ENCODE data around the gene FAM53B.

The FAM53B gene

DNA sequence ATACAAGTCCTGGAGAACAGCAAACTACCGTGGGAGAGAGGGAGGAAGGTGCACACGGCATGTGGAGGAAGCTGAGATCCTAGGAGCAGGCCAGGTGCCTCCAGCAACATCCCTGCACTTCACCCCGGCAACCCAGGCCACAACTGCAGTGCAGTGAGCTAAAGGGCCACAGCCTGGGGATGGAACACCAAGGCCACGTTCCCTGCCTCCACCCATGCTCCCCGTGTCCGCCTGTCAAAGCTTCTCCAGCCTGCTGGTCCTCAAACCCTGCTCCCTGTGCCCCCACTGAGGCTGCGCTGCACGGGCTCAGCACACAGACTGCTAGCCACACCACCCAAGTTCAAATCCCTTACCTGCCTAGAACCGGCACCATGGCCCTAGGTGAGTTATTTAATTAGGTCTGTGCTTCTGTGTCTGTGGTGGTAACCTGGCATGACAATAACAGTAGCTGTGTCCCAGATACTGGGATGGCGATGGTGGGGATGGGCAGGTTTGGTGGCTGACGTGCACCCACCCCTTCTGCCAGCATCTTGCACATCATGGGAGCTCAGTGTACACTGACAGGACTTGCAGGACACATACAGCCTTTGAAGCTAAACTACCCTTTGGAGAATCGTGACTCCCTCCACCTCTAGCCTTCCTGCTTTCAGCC lies 85.5 kb downstream of the FAM53B start:
- no peak for DNase-seq

DNA sequence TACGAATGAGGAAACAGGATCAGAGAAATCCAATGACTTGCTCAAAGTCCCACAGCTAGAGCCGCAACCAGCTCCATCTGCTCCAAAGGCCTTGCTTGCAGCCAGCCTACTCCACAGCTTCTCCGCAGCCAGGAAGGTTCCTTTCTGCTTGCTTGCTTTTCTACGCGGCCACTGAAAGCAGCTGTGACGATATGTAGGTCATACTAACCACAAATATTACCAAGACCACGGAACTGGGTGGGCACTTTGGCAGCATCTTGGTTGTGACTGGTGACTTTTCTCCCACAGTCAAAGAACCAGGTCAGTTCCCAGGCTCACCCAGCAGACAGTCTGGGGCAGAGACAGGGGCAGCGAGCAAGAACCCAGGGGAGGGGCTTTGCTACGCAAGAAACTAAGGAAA lies 86.4 kb downstream of the FAM53B start:
- peak; percentile 48 for DNase-seq

DNA sequence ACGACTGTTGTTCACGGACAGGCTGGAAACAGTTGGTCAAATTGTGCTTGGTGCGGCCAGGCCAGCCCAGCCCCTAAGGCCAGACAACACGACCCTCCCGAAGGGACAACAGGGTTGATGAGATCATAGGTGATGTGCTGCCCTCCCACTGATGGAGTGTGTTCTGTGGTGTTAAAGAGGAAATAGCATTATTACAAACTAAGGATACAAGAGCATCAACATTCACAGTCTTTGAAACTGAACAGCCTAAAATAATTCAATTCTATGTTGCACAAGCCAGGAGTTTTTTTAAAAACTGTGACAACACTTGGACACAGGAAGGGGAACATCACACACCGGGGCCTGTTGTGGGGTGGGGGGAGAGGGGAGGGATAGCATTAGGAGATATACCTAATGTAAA lies 87.6 kb downstream of the FAM53B start:
- DNase-seq: no peak

DNA sequence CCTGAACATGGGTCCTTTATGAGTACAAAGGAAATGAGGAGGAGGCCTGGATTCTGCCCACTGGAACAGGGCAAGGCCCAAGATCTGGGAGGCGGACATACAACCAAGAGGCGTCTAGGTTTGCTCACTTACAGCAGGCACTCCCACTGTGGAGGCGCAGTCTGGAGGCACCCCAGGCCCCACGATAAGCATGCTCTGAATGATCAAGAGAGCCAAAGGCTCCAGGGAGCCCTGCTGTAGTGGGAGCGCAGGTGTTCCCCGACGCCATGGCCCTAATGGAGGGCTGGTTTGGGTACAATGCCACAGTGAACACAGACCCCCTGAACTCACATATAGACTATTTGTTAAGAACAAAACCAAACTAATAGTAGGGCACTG lies 88.1 kb downstream of the FAM53B start:
- no peak for DNase-seq

DNA sequence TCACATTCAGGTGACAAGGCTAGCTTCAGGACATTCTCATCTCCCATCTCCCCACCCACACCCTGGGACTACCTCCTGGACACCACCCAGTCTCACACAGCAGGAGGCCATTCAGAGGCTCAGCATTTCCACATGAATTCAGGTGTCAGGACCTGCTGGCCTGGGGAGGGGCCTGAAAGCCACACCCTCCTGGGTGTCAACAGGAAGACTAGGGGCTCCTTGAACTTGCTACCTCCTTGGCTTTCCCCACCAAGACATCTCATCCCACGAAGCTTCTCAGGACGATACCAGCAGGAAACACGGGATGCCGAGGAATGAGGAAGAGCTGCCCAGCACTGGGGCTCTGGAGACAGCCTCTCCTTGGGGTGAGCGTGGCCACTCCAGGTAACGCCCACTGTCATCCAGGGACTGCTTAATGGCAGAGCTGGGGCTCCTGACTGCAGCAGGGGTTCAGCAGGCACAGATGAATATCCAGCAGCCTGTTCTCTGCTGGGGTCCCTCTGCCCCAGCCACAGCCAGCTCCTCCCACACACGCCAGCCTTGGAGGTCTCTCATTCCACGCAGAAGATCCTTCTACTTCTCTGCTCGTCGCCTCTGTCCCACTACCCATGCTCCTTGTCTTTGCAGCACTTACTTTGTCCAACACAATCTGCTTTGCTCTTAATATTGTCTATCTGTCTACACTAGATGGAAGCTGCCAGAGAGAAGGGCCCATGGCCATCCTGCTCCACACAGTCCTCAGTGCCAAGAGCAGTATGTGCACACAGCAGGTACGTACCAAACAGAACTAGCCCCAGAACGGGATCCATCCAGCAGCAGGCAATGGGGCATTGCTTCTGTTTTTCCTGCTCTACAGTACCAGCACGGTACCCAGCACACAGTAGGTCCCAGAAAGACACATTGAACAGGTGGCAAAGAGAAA lies 88.7 kb downstream of the FAM53B start:
- no peak for DNase-seq

DNA sequence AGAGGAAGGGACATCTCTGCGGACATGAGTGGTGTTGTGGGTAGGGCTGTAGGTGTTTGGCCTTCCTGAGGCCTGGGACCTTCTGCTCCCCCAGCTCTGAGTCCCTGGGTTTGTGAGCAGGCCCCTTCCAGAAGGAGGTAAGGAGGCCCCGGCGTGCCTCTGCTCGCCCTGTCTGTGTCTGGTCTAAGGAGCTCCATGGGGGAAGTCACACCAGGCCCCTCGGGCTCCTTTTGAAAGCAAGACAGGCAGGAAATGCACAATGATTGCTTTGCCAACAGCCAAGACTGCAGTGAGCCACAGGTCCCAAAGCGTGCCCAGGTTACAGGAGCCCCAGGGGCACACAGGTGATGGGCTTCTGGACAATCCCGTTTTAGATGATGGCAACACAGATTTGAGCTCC lies 89.5 kb downstream of the FAM53B start:
- DNase-seq: no peak

DNA sequence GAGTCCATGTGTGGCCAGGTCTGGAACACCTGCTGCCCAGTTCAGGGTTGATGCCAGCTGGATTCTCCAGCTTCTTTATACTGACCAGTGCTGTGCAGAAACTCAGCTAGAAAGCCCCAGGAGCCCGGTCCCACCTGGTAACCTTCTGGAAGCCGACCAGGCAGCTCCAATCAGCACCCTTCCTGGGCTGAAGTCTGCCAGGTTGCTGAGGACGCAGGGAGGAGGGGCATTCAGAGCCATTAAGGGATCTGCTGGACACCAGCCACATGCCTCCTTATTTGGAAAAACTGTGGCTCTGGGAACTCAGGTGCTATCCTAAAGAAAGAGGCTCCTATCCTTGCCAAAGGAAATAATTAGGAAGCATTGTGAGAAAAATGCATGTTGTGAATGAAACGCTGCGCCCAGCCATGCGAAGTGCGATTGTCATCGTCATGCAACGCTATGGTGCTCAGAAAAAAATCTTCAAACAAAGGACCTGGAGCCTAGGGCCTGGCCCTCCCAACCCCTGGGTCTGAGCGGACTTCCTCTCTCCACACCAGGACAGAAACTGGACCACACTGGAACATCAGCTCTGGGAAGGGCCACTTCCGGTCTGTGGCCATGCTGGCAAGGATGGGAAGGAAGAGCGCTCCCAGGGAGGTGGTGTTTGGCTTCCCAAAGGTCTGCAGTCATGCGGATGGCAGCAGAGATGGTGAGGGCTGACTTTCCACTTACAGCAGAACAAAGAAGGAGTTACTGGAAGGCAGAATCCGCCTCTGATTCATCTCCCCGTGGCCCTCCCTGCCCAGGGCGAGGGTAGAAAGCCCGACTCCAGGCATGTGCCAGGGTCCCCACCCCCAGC lies 90.1 kb downstream of the FAM53B start:
- no peak for DNase-seq

DNA sequence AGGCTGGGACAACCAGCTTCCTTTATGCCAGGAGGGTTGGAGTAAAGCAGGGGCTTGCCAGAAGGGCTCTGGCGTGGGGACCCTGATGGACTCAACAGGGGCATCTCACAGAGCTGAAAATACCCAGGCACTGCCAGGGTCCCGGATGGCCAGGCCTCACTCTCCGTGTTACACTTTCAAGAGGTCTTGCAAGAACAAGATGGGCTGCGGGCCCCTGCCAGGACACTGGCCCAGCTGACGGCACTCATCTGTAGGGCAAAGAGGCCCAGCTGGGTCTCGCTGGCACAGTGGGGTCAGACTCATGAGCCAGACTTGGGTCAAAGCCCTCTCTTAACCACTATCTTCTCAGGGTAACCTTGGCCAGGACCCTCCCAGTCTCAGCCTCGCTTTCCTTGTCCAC lies 90.9 kb downstream of the FAM53B start:
- no peak for DNase-seq

DNA sequence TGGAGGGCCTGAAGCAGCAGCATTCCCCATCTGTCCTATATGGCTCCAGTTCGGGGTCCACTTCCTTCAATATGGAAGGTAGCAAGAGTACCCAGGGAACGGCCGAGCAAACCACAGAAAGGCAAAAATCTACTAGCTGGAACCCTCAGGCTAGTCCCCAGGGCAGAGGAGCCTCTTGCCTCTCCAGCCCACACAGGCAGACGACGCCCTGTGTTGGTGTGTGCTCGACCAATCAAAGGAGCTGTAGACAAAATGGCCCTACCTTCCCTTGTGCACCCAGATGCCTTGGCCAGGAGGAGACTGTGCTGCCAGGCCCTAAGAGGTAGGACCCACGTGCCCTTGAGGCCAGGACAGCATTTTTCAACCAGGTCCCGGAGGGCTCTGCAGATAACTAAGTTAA lies 91.5 kb downstream of the FAM53B start:
- no peak for DNase-seq

DNA sequence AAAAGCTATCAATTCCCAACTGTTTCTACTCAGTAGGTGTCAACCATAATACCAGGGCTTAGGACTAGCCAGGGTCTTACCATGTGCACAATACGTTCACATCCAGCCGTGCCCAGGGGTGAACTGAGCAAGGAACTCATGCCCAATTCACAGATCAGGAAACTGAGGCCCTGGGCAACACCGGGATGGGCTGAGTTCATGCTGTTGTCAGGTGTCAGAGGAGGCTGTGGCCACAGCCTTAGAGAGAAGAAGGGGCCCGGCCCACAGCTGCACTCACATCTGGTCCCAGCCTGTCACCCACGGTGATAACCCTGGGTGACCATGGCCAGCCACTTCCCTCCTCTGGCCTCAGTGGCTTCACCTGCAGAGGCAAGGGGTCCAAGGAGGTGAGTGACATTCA lies 92.0 kb downstream of the FAM53B start:
- no peak for DNase-seq

DNA sequence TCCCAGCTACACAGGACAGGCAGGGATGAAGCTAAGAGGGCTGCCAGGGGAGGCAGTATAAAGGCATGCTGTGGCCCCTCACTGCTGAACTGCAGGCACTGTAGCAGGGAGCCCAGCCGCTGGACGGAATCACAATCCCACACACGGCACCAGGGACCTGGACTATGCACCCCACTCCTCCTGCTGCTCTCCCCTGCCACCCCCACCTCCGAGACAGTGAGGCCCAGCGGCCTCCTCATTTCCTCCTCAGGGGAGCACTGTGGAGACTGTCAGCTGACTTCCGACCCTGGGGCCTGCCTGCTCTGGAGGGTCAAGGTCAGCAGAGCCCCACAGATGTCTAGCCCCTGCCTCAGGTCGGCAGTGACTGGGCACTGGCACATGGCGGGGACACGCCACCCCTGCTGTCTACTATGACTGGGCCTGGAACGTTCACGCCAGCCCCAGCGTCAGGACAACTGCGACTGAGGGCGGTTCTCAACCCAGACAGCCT lies 92.7 kb downstream of the FAM53B start:
- no peak for DNase-seq

DNA sequence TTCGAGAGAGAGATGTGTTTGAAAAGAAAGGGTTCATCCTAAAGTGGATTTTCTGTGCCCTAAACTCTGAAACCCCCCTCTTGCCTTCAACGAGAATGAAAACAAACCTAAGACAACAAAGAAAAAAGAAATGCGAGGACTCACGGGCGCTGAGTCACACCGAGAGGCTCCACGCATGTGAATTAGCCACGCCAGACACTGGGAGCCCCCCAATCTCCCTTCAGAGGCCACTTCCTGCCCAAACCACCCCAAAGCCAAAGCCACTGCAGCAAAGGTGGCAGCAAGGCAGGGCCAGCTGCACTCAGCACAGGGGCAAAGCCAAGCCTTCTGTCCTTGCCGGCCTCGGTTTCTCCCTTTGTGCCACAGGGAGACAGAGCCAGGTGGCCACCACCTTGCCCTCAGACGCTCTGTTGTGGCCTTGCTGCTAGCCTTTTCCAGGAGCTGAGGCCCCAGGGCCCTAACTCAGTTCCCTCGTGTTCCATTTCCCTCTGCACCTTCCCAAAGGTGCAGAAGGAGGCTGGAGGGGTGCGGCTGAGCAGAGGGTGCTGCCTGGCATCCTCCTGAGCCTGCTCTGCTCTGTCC lies 93.3 kb downstream of the FAM53B start:
- DNase-seq: peak; percentile 59

DNA sequence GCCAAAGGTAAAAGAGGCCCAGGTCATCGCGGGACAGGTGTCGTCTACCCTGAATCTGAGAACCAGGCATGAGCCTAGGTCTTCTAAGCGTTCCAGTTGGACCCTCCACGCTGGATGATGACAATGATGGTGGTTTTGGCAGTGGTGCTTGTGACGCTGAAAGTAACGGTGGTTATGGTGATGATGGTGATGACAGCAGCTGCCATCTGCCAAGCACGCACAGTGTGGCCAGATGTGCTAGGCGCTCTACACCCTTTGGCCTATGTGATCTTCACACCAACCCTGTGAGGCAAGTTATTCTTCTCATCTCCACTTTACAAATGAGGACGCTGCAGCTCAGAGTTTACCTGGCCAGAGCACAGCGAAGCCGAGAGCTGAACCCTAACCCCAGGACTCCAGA lies 93.9 kb downstream of the FAM53B start:
- DNase-seq: no peak

DNA sequence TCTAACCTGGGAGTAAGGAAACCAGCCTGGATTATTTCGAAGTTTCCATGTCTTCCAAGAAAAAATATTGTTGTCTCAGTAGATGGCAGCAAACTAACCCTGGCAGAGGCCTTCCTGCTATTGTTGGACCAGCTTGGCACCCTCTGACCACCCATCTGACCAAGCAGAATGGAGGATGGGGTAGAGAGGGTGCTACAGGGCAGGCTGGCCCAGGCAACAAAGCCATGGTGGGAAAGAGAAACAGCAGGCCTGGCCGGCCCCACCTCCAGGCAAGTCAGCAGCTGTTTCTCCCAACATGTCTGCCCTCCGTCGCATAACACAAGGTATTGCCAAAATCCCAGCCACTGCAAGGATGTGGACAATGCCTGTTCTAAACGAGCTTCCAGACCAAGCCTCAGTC lies 95.0 kb downstream of the FAM53B start:
- DNase-seq: no peak

DNA sequence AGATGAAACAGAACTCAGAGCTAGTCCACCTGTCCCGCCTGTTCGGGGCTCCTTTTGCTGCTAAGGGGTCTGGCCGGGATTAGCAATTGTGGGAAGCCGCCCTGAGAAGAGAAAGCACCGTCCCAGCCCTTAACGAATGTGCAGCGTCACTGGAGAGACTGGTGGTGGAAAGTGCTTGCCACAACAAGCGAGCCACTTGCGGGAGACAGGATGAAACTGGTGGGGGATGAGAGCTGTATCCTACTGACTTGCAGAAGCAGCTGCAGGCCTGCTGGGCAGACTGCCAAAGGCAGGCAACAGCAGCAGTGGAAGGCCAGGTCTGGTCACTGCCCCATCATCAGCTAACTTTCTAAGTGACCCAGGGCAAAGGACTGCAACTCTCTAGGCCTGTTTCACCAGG lies 95.4 kb downstream of the FAM53B start:
- peak; percentile 70 for DNase-seq

DNA sequence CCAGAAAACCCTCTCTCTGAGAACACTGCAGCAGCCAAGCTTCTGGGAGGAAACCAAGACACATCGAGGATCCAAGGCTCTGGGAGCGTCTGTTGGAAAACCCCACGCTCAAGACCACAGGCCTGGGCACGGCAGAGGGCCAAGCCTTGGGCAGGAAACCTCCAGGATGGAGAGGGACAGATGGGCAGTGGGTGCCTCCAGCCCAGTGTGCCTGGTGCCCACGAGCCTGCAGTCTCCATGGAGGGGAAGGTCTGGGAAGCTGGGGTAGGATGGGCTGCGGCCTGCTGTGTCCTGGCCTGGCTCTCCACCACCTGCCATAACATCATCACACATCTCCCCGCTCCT lies 96.1 kb downstream of the FAM53B start:
- DNase-seq: no peak

DNA sequence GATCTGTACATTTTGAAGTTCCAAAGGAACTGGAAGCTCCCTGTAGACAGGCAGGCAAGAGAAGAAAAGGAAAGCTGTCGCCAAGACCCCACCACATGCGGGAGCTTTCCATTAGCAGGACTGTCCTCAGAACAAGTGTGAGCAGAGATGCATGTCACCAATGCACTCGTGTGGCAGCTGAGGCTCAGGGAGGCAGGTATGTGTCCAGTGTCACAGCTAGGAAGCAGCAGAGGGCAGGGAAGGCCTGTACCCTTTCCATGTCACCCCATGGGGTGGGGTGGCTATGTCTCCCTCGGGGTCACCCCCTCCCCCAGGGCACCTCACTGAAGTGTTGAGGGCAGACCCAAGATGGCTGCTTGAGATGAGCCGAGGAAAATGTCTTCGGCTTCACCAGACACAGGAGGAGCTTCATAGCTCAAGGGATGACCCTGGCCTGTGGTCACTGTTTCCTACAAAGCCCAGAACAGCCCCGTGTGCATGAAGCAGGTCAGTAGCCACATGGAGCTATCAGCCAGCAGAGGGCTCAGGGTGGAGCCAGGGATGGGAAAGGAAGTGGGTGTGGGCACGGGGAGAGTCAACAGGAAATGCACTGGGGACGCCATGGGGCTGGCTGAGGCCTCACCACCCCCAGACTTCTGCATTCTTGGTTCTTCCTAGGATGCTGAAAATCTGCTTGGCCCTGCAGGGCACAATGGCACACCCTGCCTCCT lies 96.6 kb downstream of the FAM53B start:
- peak; percentile 84 for DNase-seq

DNA sequence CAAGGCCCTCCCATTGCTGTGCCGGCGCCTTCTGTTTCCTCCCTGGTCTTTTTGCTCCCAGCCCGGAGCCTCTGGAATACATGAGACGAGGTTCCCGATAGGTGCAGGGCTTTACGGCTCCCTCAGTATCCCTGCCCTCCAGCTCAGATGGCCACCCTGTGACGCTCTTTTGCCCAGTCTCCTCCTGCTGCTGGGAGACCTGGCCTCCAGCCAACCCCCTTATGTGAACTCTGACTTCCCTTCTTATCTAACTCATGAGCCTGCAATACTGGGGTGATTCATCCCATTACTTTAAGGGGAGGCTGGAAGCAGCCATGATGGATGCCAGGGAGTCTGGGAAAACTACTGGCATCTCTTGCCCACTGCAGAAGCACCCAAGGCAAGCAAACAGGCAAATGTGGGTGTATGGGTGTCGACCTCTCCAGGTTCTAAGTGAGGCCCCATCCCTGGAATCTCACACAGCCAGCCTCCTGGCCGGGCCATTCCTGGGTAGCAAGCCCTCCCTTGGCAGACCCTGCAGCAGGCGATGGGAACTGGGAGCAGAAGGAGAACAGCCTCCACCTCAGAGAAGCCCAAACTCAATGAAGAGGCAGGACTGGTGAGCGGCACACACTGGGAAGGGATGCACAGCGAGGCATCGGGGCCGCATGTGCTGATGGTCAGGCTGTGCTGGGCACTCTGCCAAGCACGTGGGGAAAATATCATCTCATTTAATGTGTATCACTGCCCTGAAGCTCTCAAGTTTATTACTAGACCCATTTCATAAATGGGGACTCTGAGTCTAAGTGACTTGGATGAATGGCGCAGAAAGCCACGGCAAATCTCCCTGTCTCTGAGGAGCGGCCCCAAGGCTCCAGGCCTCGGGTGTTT lies 97.5 kb downstream of the FAM53B start:
- no peak for DNase-seq

DNA sequence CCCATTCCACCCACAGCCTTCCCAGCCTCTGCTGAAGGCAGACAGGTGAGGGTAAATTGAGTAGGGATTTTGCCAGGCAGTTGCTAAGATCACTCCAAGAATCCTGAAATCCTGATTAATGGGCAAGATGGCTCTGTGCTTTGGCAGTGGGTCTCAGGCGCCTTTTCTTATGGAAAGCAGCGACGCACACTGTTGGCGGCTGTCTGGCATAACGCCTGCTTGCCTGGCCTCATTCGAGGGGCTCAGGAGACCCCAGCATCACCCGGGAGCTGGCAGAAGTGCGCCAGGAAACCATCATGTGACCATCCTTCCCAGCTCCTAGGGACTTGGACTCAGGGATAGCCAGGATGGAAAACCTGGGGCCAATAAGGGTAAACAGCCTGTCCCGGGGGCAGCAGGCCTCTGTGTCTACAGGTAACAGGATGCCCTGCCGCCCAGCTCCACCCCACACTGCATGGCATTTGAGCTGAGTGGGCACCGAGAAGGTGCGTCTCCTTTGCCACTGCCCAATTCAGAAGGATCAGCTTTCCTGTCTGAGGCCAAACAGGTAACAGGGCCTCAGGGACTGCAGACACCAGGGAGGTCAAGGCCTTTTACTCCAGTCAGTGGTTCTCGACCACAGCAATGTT lies 98.6 kb downstream of the FAM53B start:
- DNase-seq: no peak

DNA sequence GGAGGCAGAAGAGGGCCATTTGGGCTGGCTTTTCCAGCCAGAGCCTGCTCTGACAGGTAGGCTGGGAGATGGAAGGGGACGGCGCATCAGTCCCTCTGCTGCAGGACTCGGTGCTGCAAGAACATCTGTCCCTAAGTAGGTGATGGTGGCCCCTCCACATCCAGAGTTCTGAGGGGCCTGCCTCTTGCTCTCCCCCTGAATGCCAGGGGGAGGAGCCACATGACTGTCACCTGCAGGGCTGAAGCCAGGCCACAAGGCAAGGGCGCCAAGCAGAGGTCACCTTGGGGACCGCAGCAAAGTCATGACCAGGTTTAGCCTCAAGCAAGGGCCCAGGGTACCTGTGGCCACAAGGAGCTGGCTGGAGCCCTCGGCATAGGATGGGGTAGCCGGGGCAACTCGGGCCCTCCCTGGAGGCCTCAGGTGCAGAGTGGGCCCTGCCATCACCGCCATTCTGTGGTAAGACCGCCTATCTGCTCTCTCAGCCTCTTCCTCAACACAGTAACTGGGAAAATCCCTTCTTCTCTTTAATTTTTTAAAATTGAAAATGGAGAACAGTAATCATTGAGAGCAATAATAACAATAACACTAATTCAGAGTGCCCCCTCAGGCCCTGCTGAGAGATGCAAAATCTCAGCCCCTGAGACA lies 99.3 kb downstream of the FAM53B start:
- DNase-seq: no peak
